Keratinocyte (primary cell): Measurements from ENCODE around the gene CSH2. TPM values are rescaled to one million over a fixed set of nuclear protein-coding genes. Genes with fewer than 3 reads are reported as not detected.

ENCODE experiments used
- DNase-seq: peaks from one replicate; pipeline ENCODE4 v3.0.0-alpha.2; 2011; ENCODE audit warnings: low read depth, missing footprints, low spot score
- FAIRE-seq: peaks from 2 replicates; lab custom pipeline; 2011; peaks lifted over from hg19 to GRCh38; lab: Jason Lieb, UNC
- H2AFZ ChIP-seq: 2 replicates; pipeline ENCODE4 v1.6.0; 2012; ENCODE audit warnings: low read length, control low read depth, inconsistent platforms; ENCODE audit not compliant: control insufficient read depth
- H3K27ac ChIP-seq: 2 replicates; pipeline ENCODE4 v1.5.1; 2011; ENCODE audit warnings: low read length; ENCODE audit not compliant: control insufficient read depth, insufficient read depth
- H3K27me3 ChIP-seq: 3 replicates; pipeline ENCODE4 v1.6.0; 2011; ENCODE audit warnings: low read length; ENCODE audit not compliant: control insufficient read depth, insufficient read depth; ENCODE audit errors: extremely low read depth
- H3K36me3 ChIP-seq, 2 experiments: 2 replicates in 1 of 2; 3 replicates in 1 of 2; pipeline ENCODE4 v1.5.1; 2011; ENCODE audit warnings: low read length in 2 of 2, mild to moderate bottlenecking in 1 of 2; ENCODE audit not compliant: control insufficient read depth in 2 of 2, insufficient read depth in 2 of 2; ENCODE audit errors: extremely low read depth in 1 of 2
- H3K4me1 ChIP-seq: 3 replicates; pipeline ENCODE4 v1.5.1; 2011; ENCODE audit warnings: low read length; ENCODE audit not compliant: control insufficient read depth, insufficient read depth; ENCODE audit errors: extremely low read depth
- H3K4me2 ChIP-seq: 3 replicates; pipeline ENCODE4 v1.6.0; 2011; ENCODE audit warnings: low read depth, low read length; ENCODE audit not compliant: control insufficient read depth, insufficient read depth; ENCODE audit errors: extremely low read depth
- H3K4me3 ChIP-seq, 3 experiments: fragments of 200-600 bp in 1 of 3; sonication (generic) in 1 of 3; 2 replicates in 2 of 3; 3 replicates in 1 of 3; pipeline ENCODE4 v1.5.1; 2011 to 2016; ENCODE audit warnings: low read length in 3 of 3, mild to moderate bottlenecking in 3 of 3, control low read depth in 2 of 3, inconsistent platforms in 1 of 3, low read depth in 1 of 3, mixed read lengths in 1 of 3, mixed run types in 1 of 3, moderate library complexity in 1 of 3; ENCODE audit not compliant: control insufficient read depth in 2 of 3, insufficient read depth in 2 of 3; ENCODE audit errors: extremely low read depth in 1 of 3
- H3K79me2 ChIP-seq: 2 replicates; pipeline ENCODE4 v1.6.0; 2012; ENCODE audit warnings: low read length; ENCODE audit not compliant: control insufficient read depth, insufficient read depth
- H3K9ac ChIP-seq: 3 replicates; pipeline ENCODE4 v1.6.0; 2011; ENCODE audit warnings: low read length; ENCODE audit not compliant: control insufficient read depth, insufficient read depth; ENCODE audit errors: extremely low read depth
- H3K9me1 ChIP-seq: 3 replicates; pipeline ENCODE4 v1.6.0; 2011; ENCODE audit warnings: low read length; ENCODE audit not compliant: control insufficient read depth, insufficient read depth; ENCODE audit errors: extremely low read depth
- H3K9me3 ChIP-seq: 2 replicates; pipeline ENCODE4 v1.5.1; 2012; ENCODE audit warnings: low read depth, low read length; ENCODE audit not compliant: control insufficient read depth
- H4K20me1 ChIP-seq: 3 replicates; pipeline ENCODE4 v1.6.0; 2011; ENCODE audit warnings: low read length; ENCODE audit not compliant: control insufficient read depth, insufficient read depth; ENCODE audit errors: extremely low read depth
- CTCF ChIP-seq, 3 experiments: IDR thresholded peaks in 1 of 3; conservative IDR thresholded peaks in 1 of 3; optimal IDR thresholded peaks in 1 of 3; 2 replicates in 2 of 3; 3 replicates in 1 of 3; pipeline versions ENCODE3 to v1.5.1; 2011; ENCODE audit warnings: low read length in 3 of 3, mild to moderate bottlenecking in 3 of 3, moderate library complexity in 2 of 3, control low read depth in 1 of 3, inconsistent platforms in 1 of 3; ENCODE audit not compliant: insufficient read depth in 2 of 3; ENCODE audit errors: extremely low read depth in 1 of 3
- EZH2 ChIP-seq: IDR thresholded peaks from one replicate; pipeline ENCODE4 v1.6.1; 2012; ENCODE audit warnings: inconsistent platforms, mild to moderate bottlenecking, low read length, moderate library complexity
- dilution Hi-C: fragments of 300-500 bp; cut with MboI; formaldehyde crosslinking; loops from one replicate; pipeline ENCODE4 v1.7.0; 2020; ENCODE audit warnings: low sequenced_read_pairs; ENCODE audit not compliant: extremely low pct_ligation_motif_present
- polyA plus RNA-seq, 5 experiments: library from polyadenylated mRNA; depleted of rRNA in 3 of 5; stranded (reverse) in 3 of 5; stranded (forward) in 1 of 5; unstranded in 1 of 5; fragments of >200 nt; gene quantifications; 1 replicate in 1 of 5; 2 replicates in 3 of 5; 3 replicates in 1 of 5; pipeline versions ENCODE4 v1.2.1 to v1.2.3, GENCODE V29; 2011 to 2012; ENCODE audit warnings: missing spikeins in 2 of 5, low read depth in 1 of 5, low replicate concordance in 1 of 5
- small RNA-seq, 3 experiments: library from RNA; depleted of rRNA; stranded (forward); fragments of <200 nt; gene quantifications; one replicate each; pipeline ENCODE3, GENCODE V24; 2012; ENCODE audit warnings: low read depth in 3 of 3, low replicate concordance in 1 of 3; ENCODE audit not compliant: insufficient read length in 3 of 3

Gene CSH2
- polyA plus RNA-seq, 1 donor (not counting 4 experiments of a cell fraction or from before 2014, with no cell fraction given) = not detected

DNA sequence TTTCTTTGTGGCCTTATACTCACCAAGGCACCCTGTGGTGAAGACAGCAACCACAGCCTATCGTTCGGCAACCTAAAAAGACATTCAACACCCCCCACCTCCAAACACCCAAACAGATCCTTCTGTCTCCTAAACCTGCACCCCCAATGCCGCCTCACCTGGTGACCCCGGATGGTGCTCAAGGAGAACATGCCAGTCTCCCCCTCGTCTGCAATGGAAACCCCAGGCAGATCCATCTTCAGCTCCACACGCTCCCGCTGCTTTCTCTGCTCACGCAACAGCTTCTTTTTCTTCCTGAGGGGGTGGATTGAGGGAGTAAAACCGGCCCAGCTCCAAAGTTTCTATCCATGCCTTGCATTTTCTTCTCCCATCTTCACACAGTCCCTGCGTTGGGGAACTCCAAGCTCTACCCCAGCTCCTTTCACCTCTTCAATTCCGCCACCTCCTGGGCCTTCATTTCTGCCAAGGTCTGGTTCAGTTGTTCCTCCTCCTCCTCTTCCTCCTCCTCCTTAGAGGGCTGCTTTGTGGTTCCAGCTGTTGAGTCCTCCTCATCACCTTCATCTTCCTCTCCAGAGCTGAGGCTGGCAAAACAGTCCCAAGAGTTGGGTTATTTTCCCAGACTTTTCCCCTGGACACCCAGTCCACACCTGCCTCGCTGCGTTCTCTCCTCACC, 49.7 kb downstream of the CSH2 start:
- Histone ChIP-seq H4K20me1 (peaks cover 9% of the 10 kb centered on the region), H2AFZ (no peak overlapping the region), H3K9me3 (no peaks in the 10 kb centered on the region), H3K4me1 (peaks cover 15% of the 10 kb centered on the region), H3K36me3 (peaks cover 44 to 54% of the 10 kb centered on the region in 2 experiments), H3K9ac (no peak overlapping the region), H3K27me3 (no peaks in the 10 kb centered on the region), H3K9me1 (no peaks in the 10 kb centered on the region), H3K4me2 (no peak overlapping the region), H3K4me3 (no peak overlapping the region), H3K79me2 (peaks cover 52% of the 10 kb centered on the region), H3K27ac (no peak overlapping the region)
- FAIRE-seq = no peak
- no peak for DNase-seq
- dilution Hi-C loops = no loop called here
- TF ChIP-seq CTCF (optimal IDR thresholded peaks at IDR 0.05 in 1 of 3, IDR thresholded peaks at IDR 0.05 in 1 of 3, conservative IDR thresholded peaks at IDR 0.05 in 1 of 3; ENCODE audit: extremely low read depth in 1 of 3, insufficient read depth in 2 of 3, low read length in 3 of 3) = no peak
- no peak for TF ChIP-seq EZH2

DNA sequence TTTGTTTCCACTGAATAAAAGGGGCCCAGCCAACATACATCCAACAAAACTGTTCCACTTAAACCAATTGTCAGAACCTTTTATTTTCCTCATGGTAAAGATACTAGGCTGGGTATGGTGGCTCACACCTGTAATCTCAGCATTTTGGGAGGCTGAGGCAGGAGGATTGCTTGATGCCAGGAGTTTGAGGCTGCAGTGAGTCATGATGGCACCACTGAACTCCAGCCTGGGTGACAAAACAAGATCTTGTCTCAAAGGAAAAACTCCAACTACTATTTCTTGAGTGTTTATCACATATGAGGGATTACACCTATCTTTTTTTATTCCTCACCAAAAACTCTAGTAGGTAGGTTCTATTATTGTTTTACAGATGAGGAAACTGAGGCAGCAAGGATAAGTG, 50.9 kb downstream of the CSH2 start:
- TF ChIP-seq CTCF (optimal IDR thresholded peaks at IDR 0.05 in 1 of 3, IDR thresholded peaks at IDR 0.05 in 1 of 3, conservative IDR thresholded peaks at IDR 0.05 in 1 of 3; ENCODE audit: extremely low read depth in 1 of 3, insufficient read depth in 2 of 3, low read length in 3 of 3) (no peak), EZH2 (no peak)
- Histone ChIP-seq H3K9me1 (no peaks in the 10 kb centered on the region), H3K27ac (no peak overlapping the region), H3K4me2 (no peak overlapping the region), H3K4me1 (peaks cover 9% of the 10 kb centered on the region), H3K4me3 (no peak overlapping the region), H3K36me3 (peaks cover 54 to 65% of the 10 kb centered on the region in 2 experiments), H2AFZ (no peak overlapping the region), H3K9me3 (no peaks in the 10 kb centered on the region), H3K79me2 (peaks cover 40% of the 10 kb centered on the region), H4K20me1 (peaks cover 9% of the 10 kb centered on the region), H3K9ac (no peak overlapping the region), H3K27me3 (no peaks in the 10 kb centered on the region)
- FAIRE-seq = no peak
- DNase-seq = no peak
- dilution Hi-C loops = no loop called here

Small RNAs within 50 kb of the gene (small RNA-seq; reads per million reads assigned to genes)
- gene AC040958.1 = 0 reads per million in 3 experiments
- gene AC127029.1 = 0 reads per million in 3 experiments
- 0 reads per million in 3 experiments for gene GH1

Other genes starting within 250 kb of the CSH2 start
- 1.6 to 3.5 TPM (median 3.3 TPM) in 3 replicates for gene LIMD2, start 173.6 kb downstream of the CSH2 start, polyA plus RNA-seq
- 25.9 to 29.0 TPM (median 26.3 TPM) in 3 replicates for gene STRADA, start 131.9 kb downstream of the CSH2 start, polyA plus RNA-seq
- gene CCDC47, start 100.1 kb downstream of the CSH2 start, polyA plus RNA-seq = 56.5 to 86.4 TPM (median 73.6 TPM) in 3 replicates
- 74.8 to 116 TPM (median 86.2 TPM) in 3 replicates for gene DDX42, start 99.5 kb downstream of the CSH2 start, polyA plus RNA-seq
- 111 to 208 TPM (median 141 TPM) in 3 replicates for gene PSMC5, start 46.2 kb downstream of the CSH2 start, polyA plus RNA-seq
- 35.4 to 48.5 TPM (median 43.7 TPM) in 3 replicates for gene FTSJ3, start 46.0 kb downstream of the CSH2 start, polyA plus RNA-seq
- gene SMARCD2, start 31.0 kb downstream of the CSH2 start, polyA plus RNA-seq = 80.3 to 99.8 TPM (median 86.3 TPM) in 3 replicates
- gene GH2, start 8.3 kb upstream of the CSH2 start, polyA plus RNA-seq = not detected in 3 replicates
- not detected in 3 replicates for gene CSH1, start 22.9 kb upstream of the CSH2 start, polyA plus RNA-seq
- gene CSHL1, start 37.6 kb upstream of the CSH2 start, polyA plus RNA-seq = not detected in 3 replicates
- not detected in 3 replicates for gene GH1, start 45.2 kb upstream of the CSH2 start, polyA plus RNA-seq
- 0.07 to 0.24 TPM (median 0.08 TPM) in 3 replicates for gene CD79B, start 58.7 kb upstream of the CSH2 start, polyA plus RNA-seq
- not detected in 3 replicates for gene SCN4A, start 99.2 kb upstream of the CSH2 start, polyA plus RNA-seq
- 0.01 TPM in 1 of 3 replicates, not detected in the others for gene PRR29, start 124.7 kb upstream of the CSH2 start, polyA plus RNA-seq
- gene ICAM2, start 147.0 kb upstream of the CSH2 start, polyA plus RNA-seq = 0.09 to 0.21 TPM (median 0.16 TPM) in 3 replicates